Activated T-helper 9 cell treated with anti-CD3 and anti-CD28 coated beads, Interleukin-2, amount 50 U/mL, for 16 hours (primary cell): ENCODE data around the gene WDFY4.

ENCODE experiments used
- DNase-seq: peaks from one replicate; pipeline ENCODE4 v3.0.0-alpha.2; 2020; ENCODE audit warnings: low read depth

The WDFY4 gene

GRCh38 chr10:48710647-48711275 is 26.1 kb downstream of the WDFY4 start:
- no peak for DNase-seq

- DNase-seq, result no peak
Measured at GRCh38 chr10:48711830-48712229, 27.2 kb downstream of the WDFY4 start.

GRCh38 chr10:48714088-48714487 is 29.4 kb downstream of the WDFY4 start:
- no peak for DNase-seq

- no peak for DNase-seq
Measured at GRCh38 chr10:48716416-48716815, 31.7 kb downstream of the WDFY4 start.

GRCh38 chr10:48720611-48721010 is 35.9 kb downstream of the WDFY4 start:
- no peak for DNase-seq

- no peak for DNase-seq
Measured at GRCh38 chr10:48722153-48723145, 37.8 kb downstream of the WDFY4 start.

- no peak for DNase-seq
Measured at GRCh38 chr10:48724127-48724526, 39.5 kb downstream of the WDFY4 start.

GRCh38 chr10:48725708-48726107 is 41.0 kb downstream of the WDFY4 start:
- DNase-seq, result no peak

- no peak for DNase-seq
Measured at GRCh38 chr10:48727866-48728265, 43.2 kb downstream of the WDFY4 start.

- no peak for DNase-seq
Measured at GRCh38 chr10:48729222-48729621, 44.5 kb downstream of the WDFY4 start.

GRCh38 chr10:48729941-48730457 is 45.3 kb downstream of the WDFY4 start:
- no peak for DNase-seq

GRCh38 chr10:48731141-48731540 is 46.5 kb downstream of the WDFY4 start:
- no peak for DNase-seq

- no peak for DNase-seq
Measured at GRCh38 chr10:48731654-48732053, 47.0 kb downstream of the WDFY4 start.

- no peak for DNase-seq
Measured at GRCh38 chr10:48733329-48733728, 48.7 kb downstream of the WDFY4 start.

GRCh38 chr10:48735836-48736390 is 51.2 kb downstream of the WDFY4 start:
- no peak for DNase-seq

- no peak for DNase-seq
Measured at GRCh38 chr10:48736596-48736995, 51.9 kb downstream of the WDFY4 start.

GRCh38 chr10:48737886-48738285 is 53.2 kb downstream of the WDFY4 start:
- DNase-seq, result no peak

GRCh38 chr10:48739170-48739569 is 54.5 kb downstream of the WDFY4 start:
- no peak for DNase-seq

- no peak for DNase-seq
Measured at GRCh38 chr10:48740015-48740707, 55.5 kb downstream of the WDFY4 start.

- no peak for DNase-seq
Measured at GRCh38 chr10:48740988-48741387, 56.3 kb downstream of the WDFY4 start.

- DNase-seq, result no peak
Measured at GRCh38 chr10:48742891-48743860, 58.5 kb downstream of the WDFY4 start.
